Stimulated activated CD8-positive, alpha-beta memory T cell treated with anti-CD3 and anti-CD28 coated beads, Interleukin-4, amount 100 ng/mL, for 1 hour (primary cell): ENCODE data around the gene COL4A5.

Source experiments
- DNase-seq, 2 donors: peaks; one replicate each; pipeline ENCODE4 v3.0.0-alpha.2; 2020; ENCODE audit warnings: low read depth in 2 of 2, low spot score in 1 of 2

COL4A5 gene

GRCh38 chrX:108640817-108641216 is 201.2 kb downstream of the COL4A5 start:
- no peak for DNase-seq

- DNase-seq: no peak
Measured at GRCh38 chrX:108641589-108642272, 202.1 kb downstream of the COL4A5 start.

GRCh38 chrX:108642273-108642628 is 202.6 kb downstream of the COL4A5 start:
- DNase-seq: no peak

GRCh38 chrX:108664701-108665100 is 225.1 kb downstream of the COL4A5 start:
- DNase-seq: no peak

- DNase-seq: no peak
Measured at GRCh38 chrX:108666101-108666500, 226.5 kb downstream of the COL4A5 start.

- DNase-seq: no peak
Measured at GRCh38 chrX:108671526-108671925, 231.9 kb downstream of the COL4A5 start.

GRCh38 chrX:108696690-108697089 is 257.1 kb downstream of the COL4A5 start:
- no peak for DNase-seq

GRCh38 chrX:108699368-108699767 is 259.7 kb downstream of the COL4A5 start:
- no peak for DNase-seq

GRCh38 chrX:108701633-108702032 is 262.0 kb downstream of the COL4A5 start:
- no peak for DNase-seq

- no peak for DNase-seq
Measured at GRCh38 chrX:108702530-108702929, 262.9 kb downstream of the COL4A5 start.

- no peak for DNase-seq
Measured at GRCh38 chrX:108704839-108705238, 265.2 kb downstream of the COL4A5 start.

GRCh38 chrX:108712886-108713285 is 273.2 kb downstream of the COL4A5 start:
- DNase-seq: no peak

- DNase-seq: no peak
Measured at GRCh38 chrX:108722561-108722960, 282.9 kb downstream of the COL4A5 start.

GRCh38 chrX:108726748-108727147 is 287.1 kb downstream of the COL4A5 start:
- DNase-seq: no peak

GRCh38 chrX:108731153-108731552 is 291.5 kb downstream of the COL4A5 start:
- DNase-seq: no peak

GRCh38 chrX:108732630-108733321 is 293.1 kb downstream of the COL4A5 start:
- DNase-seq: no peak

- no peak for DNase-seq
Measured at GRCh38 chrX:108734426-108734825, 294.8 kb downstream of the COL4A5 start.

GRCh38 chrX:108735091-108735678 is 295.5 kb downstream of the COL4A5 start:
- no peak for DNase-seq

GRCh38 chrX:108735679-108736508 is 296.3 kb downstream of the COL4A5 start:
- no peak for DNase-seq

GRCh38 chrX:108736509-108737479 is 297.2 kb downstream of the COL4A5 start, which contains the start of gene IRS4:
TSS of gene IRS4 (minus strand) at chrX:108736563.
- DNase-seq: no peak
